B cell (primary cell): ENCODE results near the gene IER2.

Experiments
- EZH2 ChIP-seq: IDR thresholded peaks from 2 replicates; pipeline ENCODE4 v1.6.1; 2012; ENCODE audit warnings: borderline replicate concordance, low read depth, mild to moderate bottlenecking, moderate library complexity, low read length; ENCODE audit not compliant: insufficient read depth, poor library complexity, severe bottlenecking
- TF ChIP-seq, protein P1 (sequence below): fragments of 200-600 bp; IDR thresholded peaks from one replicate; pipeline ENCODE4 v1.8.0; 2022; ENCODE audit warnings: antibody characterized with exemption, mild to moderate bottlenecking

DNA sequence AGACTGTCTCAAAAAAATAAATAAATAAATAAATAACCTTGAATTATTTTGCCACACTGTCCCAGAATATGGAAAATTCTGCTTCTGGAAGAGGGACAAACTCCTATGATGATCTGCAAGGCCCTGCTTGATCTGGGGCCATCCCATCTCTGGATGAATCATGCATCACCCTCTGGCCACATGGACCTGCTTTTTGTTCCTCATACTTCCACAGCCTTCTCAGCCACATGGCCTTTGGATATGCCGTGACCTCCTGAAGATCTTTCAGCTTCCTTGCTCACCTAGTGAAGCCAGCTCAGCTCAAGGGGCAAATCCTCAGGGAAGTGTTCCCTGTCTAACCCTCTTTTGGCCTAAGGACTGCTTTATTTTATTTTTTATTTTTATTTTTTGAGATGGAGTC lies 10.3 kb downstream of the IER2 start:
- TF ChIP-seq, protein P1, sequence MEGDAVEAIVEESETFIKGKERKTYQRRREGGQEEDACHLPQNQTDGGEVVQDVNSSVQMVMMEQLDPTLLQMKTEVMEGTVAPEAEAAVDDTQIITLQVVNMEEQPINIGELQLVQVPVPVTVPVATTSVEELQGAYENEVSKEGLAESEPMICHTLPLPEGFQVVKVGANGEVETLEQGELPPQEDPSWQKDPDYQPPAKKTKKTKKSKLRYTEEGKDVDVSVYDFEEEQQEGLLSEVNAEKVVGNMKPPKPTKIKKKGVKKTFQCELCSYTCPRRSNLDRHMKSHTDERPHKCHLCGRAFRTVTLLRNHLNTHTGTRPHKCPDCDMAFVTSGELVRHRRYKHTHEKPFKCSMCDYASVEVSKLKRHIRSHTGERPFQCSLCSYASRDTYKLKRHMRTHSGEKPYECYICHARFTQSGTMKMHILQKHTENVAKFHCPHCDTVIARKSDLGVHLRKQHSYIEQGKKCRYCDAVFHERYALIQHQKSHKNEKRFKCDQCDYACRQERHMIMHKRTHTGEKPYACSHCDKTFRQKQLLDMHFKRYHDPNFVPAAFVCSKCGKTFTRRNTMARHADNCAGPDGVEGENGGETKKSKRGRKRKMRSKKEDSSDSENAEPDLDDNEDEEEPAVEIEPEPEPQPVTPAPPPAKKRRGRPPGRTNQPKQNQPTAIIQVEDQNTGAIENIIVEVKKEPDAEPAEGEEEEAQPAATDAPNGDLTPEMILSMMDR = no peak
- no peak for TF ChIP-seq EZH2
